Lower leg skin (tissue), 4 donors: ENCODE results near the gene MPL. TPM values are rescaled to one million over a fixed set of nuclear protein-coding genes. Genes with fewer than 3 reads are reported as not detected.

Experiments
- DNase-seq, 2 donors: peaks; one replicate each; pipeline ENCODE4 v3.0.0-alpha.2; 2019; ENCODE audit warnings: low spot score in 2 of 2
- H3K4me3 ChIP-seq: fragments of 200-600 bp; sonication (generic); 2 replicates; pipeline ENCODE4 v1.5.1; 2017; ENCODE audit warnings: mild to moderate bottlenecking, low read depth; ENCODE audit not compliant: poor library complexity, severe bottlenecking
- CTCF ChIP-seq, 3 donors: fragments of 450-650 bp; IDR thresholded peaks; one replicate each; pipeline ENCODE4 v1.5.1; 2016; ENCODE audit warnings: antibody characterized with exemption in 3 of 3, mild to moderate bottlenecking in 3 of 3, moderate library complexity in 2 of 3
- POLR2A ChIP-seq, 2 donors: fragments of 450-650 bp; IDR thresholded peaks; one replicate each; pipeline ENCODE4 v1.6.1; 2016 to 2017; ENCODE audit warnings: antibody characterized with exemption in 2 of 2, mild to moderate bottlenecking in 1 of 2, moderate library complexity in 1 of 2
- whole genome bisulfite sequencing, 2 donors: methylation state at CpG; one replicate each; pipeline ENCODE4 v1.1.5; 2018; 5-methylcytosine and 5-hydroxymethylcytosine counted together
- intact Hi-C: fragments of 100-400 bp; cut with DNase I; formaldehyde crosslinking; loops from one replicate; pipeline ENCODE4 v1.15.0; 2023; ENCODE audit warnings: low total_unique reads
- total RNA-seq, 4 donors: library from RNA; depleted of rRNA; stranded (reverse); fragments of >200 nt; gene quantifications; one replicate each; pipeline ENCODE4 v1.1.0, GENCODE V29; 2016

MPL gene
- total RNA-seq, 4 donors from 2014 or later, result 0.15 TPM; not detected in 3

GRCh38 chr1:43324810-43325209 lies 12.8 kb upstream of the MPL start:
- no peak for TF ChIP-seq CTCF (IDR thresholded peaks at IDR 0.05)
- no peak for TF ChIP-seq POLR2A (IDR thresholded peaks at IDR 0.05)
- WGBS, 2 donors, result 85 to 100% methylated on average over 1 of the region's 1 CpG
- DNase-seq, result no peak
- intact Hi-C loops, result no loop called here
- no peak overlapping the region for H3K4me3 ChIP-seq

DNA sequence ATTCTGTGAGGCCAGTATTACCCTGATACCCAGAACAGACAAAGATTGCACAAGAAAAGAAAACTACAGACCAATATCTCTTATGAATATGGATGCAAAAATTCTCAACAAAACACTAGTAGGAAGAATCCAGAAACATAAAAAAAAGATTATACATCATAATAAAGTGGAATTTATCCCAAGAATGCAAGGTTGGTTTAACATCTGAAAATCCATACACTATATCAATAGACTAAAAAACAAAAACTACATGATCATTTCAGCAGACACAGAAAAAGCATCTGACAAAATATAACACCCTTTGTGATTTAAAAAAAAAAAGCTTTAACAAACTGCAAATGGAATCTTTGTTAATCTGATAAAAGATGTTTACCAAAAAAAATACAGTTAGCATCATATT lies 12.2 kb upstream of the MPL start:
- intact Hi-C loops, result no loop called here
- DNase-seq, result no peak
- TF ChIP-seq CTCF (IDR thresholded peaks at IDR 0.05) (no peak), POLR2A (IDR thresholded peaks at IDR 0.05) (no peak)
- H3K4me3 ChIP-seq, result no peak overlapping the region

DNA sequence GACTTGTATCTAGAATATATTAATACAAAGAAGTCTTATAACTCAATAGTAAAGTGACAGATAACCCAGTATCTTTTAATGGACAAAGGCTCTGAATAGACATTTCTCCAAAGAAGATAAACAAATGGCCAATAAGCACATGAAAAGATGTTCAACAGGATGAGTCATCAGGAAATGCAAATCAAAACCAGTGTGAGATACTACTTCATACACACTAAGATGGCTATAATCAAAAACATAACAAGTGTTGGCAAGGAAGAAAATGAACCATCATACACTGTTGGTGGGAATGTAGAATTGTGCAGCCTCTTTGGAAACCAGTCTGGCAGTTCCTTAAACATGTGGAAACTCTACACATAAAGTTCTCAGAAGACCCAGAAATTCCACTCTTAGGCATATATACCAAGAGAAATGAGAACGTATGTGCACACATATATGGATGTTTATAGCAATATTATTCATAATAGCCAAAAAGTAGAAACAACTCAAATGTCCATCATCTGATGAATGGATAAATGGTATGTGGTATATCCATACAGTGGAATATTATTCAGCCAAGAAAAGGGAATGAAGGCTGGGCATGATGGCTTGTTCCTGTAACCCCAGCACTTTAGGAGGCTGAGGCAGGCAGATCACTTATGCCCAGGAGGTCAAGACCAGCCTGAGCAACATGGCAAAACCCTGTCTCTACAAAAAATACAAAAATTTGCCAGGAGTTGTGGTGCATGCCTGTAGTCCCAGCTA lies 9.9 kb upstream of the MPL start:
- 59 to 75% methylated on average over 1 of the region's 1 CpG for WGBS, 2 donors
- H3K4me3 ChIP-seq, result no peak overlapping the region
- intact Hi-C loops, result no loop called here
- no peak for DNase-seq
- TF ChIP-seq CTCF (IDR thresholded peaks at IDR 0.05), result no peak
- no peak for TF ChIP-seq POLR2A (IDR thresholded peaks at IDR 0.05)

- 36 to 50% methylated on average over 6 of the region's 6 CpGs for WGBS, 2 donors
- TF ChIP-seq CTCF (IDR thresholded peaks at IDR 0.05) (no peak), POLR2A (IDR thresholded peaks at IDR 0.05) (no peak)
- peak; percentile 39 to 87 for DNase-seq
- intact Hi-C loops, result no loop called here
- H3K4me3 ChIP-seq, result no peak overlapping the region
These were observed 7.4 kb upstream of the MPL start for GRCh38 chr1:43329995-43330751.

GRCh38 chr1:43331688-43332087 lies 5.9 kb upstream of the MPL start:
- 88 to 92% methylated on average over 5 of the region's 5 CpGs for WGBS, 2 donors
- peak in 1 of 2 donors; percentile 15 for DNase-seq
- intact Hi-C loops, result no loop called here
- TF ChIP-seq POLR2A (IDR thresholded peaks at IDR 0.05), result no peak
- TF ChIP-seq CTCF (IDR thresholded peaks at IDR 0.05), result no peak
- no peak overlapping the region for H3K4me3 ChIP-seq
